ENCODE data around the gene IQUB. TPM values are rescaled to one million over a fixed set of nuclear protein-coding genes. Genes with fewer than 3 reads are reported as not detected.

The IQUB gene
- total RNA-seq, 1 experiment from 2014 or later, result 0.77 TPM

DNA sequence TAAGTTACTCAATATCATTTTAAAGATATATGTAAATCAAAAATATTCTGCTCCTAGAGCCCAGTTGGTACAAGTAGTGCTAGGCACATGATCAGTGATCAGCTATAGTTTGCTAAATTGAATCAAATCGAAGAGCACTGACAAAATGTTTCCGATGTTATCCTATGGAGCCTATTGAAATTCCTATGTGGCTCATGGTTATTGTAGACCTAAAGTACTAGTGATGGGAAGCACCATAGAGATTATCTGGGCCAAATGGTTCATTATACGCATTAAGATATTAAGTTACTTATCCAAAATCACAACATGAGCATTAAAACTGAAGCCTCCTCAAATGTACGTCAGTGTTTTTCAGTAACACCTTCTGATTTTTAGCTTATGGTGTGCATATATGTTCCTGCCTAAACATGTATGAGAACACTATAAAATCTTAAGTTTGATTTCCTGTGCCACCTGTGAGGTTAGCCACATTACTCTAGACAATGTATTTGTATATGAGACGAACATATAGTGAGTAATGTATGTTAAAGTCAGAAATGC lies 103.2 kb downstream of the IQUB start (continued):
- TF ChIP-seq, protein P1, sequence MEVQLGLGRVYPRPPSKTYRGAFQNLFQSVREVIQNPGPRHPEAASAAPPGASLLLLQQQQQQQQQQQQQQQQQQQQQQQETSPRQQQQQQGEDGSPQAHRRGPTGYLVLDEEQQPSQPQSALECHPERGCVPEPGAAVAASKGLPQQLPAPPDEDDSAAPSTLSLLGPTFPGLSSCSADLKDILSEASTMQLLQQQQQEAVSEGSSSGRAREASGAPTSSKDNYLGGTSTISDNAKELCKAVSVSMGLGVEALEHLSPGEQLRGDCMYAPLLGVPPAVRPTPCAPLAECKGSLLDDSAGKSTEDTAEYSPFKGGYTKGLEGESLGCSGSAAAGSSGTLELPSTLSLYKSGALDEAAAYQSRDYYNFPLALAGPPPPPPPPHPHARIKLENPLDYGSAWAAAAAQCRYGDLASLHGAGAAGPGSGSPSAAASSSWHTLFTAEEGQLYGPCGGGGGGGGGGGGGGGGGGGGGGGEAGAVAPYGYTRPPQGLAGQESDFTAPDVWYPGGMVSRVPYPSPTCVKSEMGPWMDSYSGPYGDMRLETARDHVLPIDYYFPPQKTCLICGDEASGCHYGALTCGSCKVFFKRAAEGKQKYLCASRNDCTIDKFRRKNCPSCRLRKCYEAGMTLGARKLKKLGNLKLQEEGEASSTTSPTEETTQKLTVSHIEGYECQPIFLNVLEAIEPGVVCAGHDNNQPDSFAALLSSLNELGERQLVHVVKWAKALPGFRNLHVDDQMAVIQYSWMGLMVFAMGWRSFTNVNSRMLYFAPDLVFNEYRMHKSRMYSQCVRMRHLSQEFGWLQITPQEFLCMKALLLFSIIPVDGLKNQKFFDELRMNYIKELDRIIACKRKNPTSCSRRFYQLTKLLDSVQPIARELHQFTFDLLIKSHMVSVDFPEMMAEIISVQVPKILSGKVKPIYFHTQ (CRISPR knock-in tag; IDR thresholded peaks at IDR 0.05), result peak; percentile 84; the same call in 1 of the 2 replicates
- TF ChIP-seq OVOL2 (CRISPR knock-in tag; IDR thresholded peaks at IDR 0.05; ENCODE audit: borderline replicate concordance), result no peak

- no peak for DNase-seq (ENCODE audit: low spot score)
- 0 out of 2 replicates have a peak, but pooled peaks cover 4% of the 10 kb centered on the region for H3K4me1 Mint-ChIP-seq
- peaks cover 3% of the 10 kb centered on the region; the same call in 1 of the 2 replicates for H3K36me3 Mint-ChIP-seq
- no peaks in the 10 kb centered on the region for H3K27me3 Mint-ChIP-seq (ENCODE audit: low read depth)
- H3K9me3 Mint-ChIP-seq, result peaks cover 29% of the 10 kb centered on the region
- no peak overlapping the region for H3K4me3 Mint-ChIP-seq
- no peak overlapping the region for H3K27ac Mint-ChIP-seq
- TF ChIP-seq GTF2I (CRISPR knock-in tag; conservative IDR thresholded peaks at IDR 0.05) (no peak), ZNF671 (CRISPR knock-in tag; IDR thresholded peaks at IDR 0.05) (no peak), JAZF1 (CRISPR knock-in tag; IDR thresholded peaks at IDR 0.05) (no peak), TCF7 (CRISPR knock-in tag; IDR thresholded peaks at IDR 0.05; ENCODE audit: low read depth) (no peak)
- TF ChIP-seq, protein P2, sequence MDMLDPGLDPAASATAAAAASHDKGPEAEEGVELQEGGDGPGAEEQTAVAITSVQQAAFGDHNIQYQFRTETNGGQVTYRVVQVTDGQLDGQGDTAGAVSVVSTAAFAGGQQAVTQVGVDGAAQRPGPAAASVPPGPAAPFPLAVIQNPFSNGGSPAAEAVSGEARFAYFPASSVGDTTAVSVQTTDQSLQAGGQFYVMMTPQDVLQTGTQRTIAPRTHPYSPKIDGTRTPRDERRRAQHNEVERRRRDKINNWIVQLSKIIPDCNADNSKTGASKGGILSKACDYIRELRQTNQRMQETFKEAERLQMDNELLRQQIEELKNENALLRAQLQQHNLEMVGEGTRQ (CRISPR knock-in tag; IDR thresholded peaks at IDR 0.05), result no peak
- TF ChIP-seq, protein P3, sequence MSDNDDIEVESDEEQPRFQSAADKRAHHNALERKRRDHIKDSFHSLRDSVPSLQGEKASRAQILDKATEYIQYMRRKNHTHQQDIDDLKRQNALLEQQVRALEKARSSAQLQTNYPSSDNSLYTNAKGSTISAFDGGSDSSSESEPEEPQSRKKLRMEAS (CRISPR knock-in tag; IDR thresholded peaks at IDR 0.05), result no peak
- no peak for ATAC-seq
- ChIA-PET CTCF (no interaction called here), POLR2A (no interaction called here)
These were observed 109.1 kb downstream of the IQUB start for GRCh38 chr7:123425246-123425645.

DNA sequence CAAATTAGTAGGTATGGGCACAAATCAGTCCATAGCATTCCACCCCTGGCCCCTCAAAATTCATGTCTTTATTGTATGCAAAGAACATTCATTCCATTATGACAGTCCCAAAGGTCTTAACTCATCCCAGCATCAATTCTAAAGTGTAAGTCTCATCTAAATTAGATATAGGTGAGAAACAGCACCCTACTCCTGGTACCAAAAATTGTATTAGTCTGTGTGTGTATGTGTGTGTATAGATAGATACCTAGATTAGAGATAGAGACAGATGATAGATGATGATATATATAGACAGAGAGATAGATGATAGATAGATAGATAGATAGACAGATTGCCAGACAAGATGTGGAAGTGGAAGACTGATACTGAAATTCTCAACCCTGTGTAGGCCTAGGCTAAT lies 109.9 kb downstream of the IQUB start:
- CTCF ChIA-PET, result no interaction called here
- Mint-ChIP-seq H3K9me3 (peaks cover 29% of the 10 kb centered on the region), H3K27me3 (ENCODE audit: low read depth) (no peaks in the 10 kb centered on the region), H3K4me1 (0 out of 2 replicates have a peak, but pooled peaks cover 4% of the 10 kb centered on the region), H3K4me3 (no peak overlapping the region), H3K27ac (no peak overlapping the region), H3K36me3 (peaks cover 5% of the 10 kb centered on the region; the same call in 1 of the 2 replicates)
- TF ChIP-seq ZNF532 (CRISPR knock-in tag; IDR thresholded peaks at IDR 0.05; ENCODE audit: borderline replicate concordance) (no peak), MXD4 (CRISPR knock-in tag; IDR thresholded peaks at IDR 0.05; ENCODE audit: borderline replicate concordance) (no peak), PRDM15 (CRISPR knock-in tag; IDR thresholded peaks at IDR 0.05) (no peak), JAZF1 (CRISPR knock-in tag; IDR thresholded peaks at IDR 0.05) (no peak), HMGA2 (CRISPR knock-in tag; IDR thresholded peaks at IDR 0.05) (no peak)
- DNase-seq (ENCODE audit: low spot score), result no peak
- POLR2A ChIA-PET, result no interaction called here
- no peak for ATAC-seq
